Neural progenitor cell (in vitro differentiated cells): Measurements from ENCODE around the gene MAMDC4. TPM values are rescaled to one million over a fixed set of nuclear protein-coding genes. Genes with fewer than 3 reads are reported as not detected.

Source experiments
- DNase-seq: peaks from one replicate; pipeline ENCODE4 v3.0.0-alpha.2; 2016; ENCODE audit warnings: low spot score
- H2AFZ ChIP-seq: fragments of 200-600 bp; sonication (generic); replicated peaks from 2 replicates; pipeline ENCODE4 v1.6.1; 2016; ENCODE audit warnings: antibody characterized with exemption
- H3F3A ChIP-seq: fragments of 200-600 bp; sonication (generic); 2 replicates; pipeline ENCODE4 v1.6.1; 2016; ENCODE audit warnings: antibody characterized with exemption, low read depth
- H3K27ac ChIP-seq: fragments of 200-600 bp; sonication (generic); 2 replicates; pipeline ENCODE4 v1.5.1; 2016; ENCODE audit warnings: mild to moderate bottlenecking
- H3K27me3 ChIP-seq: fragments of 200-600 bp; sonication (generic); 2 replicates; pipeline ENCODE4 v1.6.1; 2016; ENCODE audit warnings: mild to moderate bottlenecking, moderate library complexity
- H3K36me3 ChIP-seq: fragments of 200-600 bp; sonication (generic); 2 replicates; pipeline ENCODE4 v1.5.1; 2016
- H3K4me1 ChIP-seq: fragments of 200-600 bp; sonication (generic); 2 replicates; pipeline ENCODE4 v1.6.1; 2016; ENCODE audit warnings: mixed run types
- H3K4me2 ChIP-seq: fragments of 200-600 bp; sonication (generic); 2 replicates; pipeline ENCODE4 v1.6.1; 2016
- H3K4me3 ChIP-seq: fragments of 200-600 bp; sonication (generic); 2 replicates; pipeline ENCODE4 v1.5.1; 2016
- H3K79me2 ChIP-seq: fragments of 200-600 bp; sonication (generic); 2 replicates; pipeline ENCODE4 v1.6.1; 2016; ENCODE audit warnings: low read depth
- H3K9ac ChIP-seq: fragments of 200-600 bp; sonication (generic); 2 replicates; pipeline ENCODE4 v1.6.1; 2016
- H3K9me3 ChIP-seq: fragments of 200-600 bp; sonication (generic); 2 replicates; pipeline ENCODE4 v1.5.1; 2016; ENCODE audit warnings: low read depth
- H4K20me1 ChIP-seq: fragments of 200-600 bp; sonication (generic); 2 replicates; pipeline ENCODE4 v1.6.1; 2016; ENCODE audit warnings: low read depth
- H3K27ac Mint-ChIP-seq: 3 replicates; pipeline ENCODE4 v1.8.0; 2021; ENCODE audit warnings: mixed read lengths
- H3K27me3 Mint-ChIP-seq: 2 replicates; pipeline ENCODE4 v1.8.0; 2022; ENCODE audit warnings: low read depth, mild to moderate bottlenecking, inconsistent platforms, moderate library complexity, mixed read lengths; ENCODE audit not compliant: insufficient read depth
- H3K36me3 Mint-ChIP-seq: 3 replicates; pipeline ENCODE4 v1.8.0; 2021; ENCODE audit warnings: mixed read lengths
- H3K4me1 Mint-ChIP-seq: 3 replicates; pipeline ENCODE4 v1.8.0; 2021; ENCODE audit warnings: mixed read lengths
- H3K4me3 Mint-ChIP-seq: 3 replicates; pipeline ENCODE4 v1.8.0; 2021; ENCODE audit warnings: mild to moderate bottlenecking, moderate library complexity, mixed read lengths
- H3K9me3 Mint-ChIP-seq: 3 replicates; pipeline ENCODE4 v1.8.0; 2020; ENCODE audit warnings: mixed read lengths
- CTCF ChIP-seq: fragments of 200-600 bp; sonication (generic); IDR thresholded peaks from 2 replicates; pipeline ENCODE4 v1.5.1; 2017; ENCODE audit warnings: antibody characterized with exemption, mild to moderate bottlenecking
- EZH2 ChIP-seq: fragments of 200-600 bp; sonication (generic); IDR thresholded peaks from 2 replicates; pipeline ENCODE4 v1.6.1; 2017; ENCODE audit warnings: antibody characterized with exemption, mild to moderate bottlenecking, moderate library complexity
- EZH2phosphoT487 ChIP-seq: fragments of 200-600 bp; sonication (generic); IDR thresholded peaks from 2 replicates; pipeline ENCODE4 v1.6.1; 2017; ENCODE audit warnings: antibody characterized with exemption
- total RNA-seq: library from RNA; depleted of rRNA; stranded (reverse); fragments of >200 nt; gene quantifications from 2 replicates; pipeline ENCODE4 v1.2.3, GENCODE V29; 2015; ENCODE audit warnings: low replicate concordance

The MAMDC4 gene
- total RNA-seq, 1 donor from 2014 or later, result 2.6 TPM

DNA sequence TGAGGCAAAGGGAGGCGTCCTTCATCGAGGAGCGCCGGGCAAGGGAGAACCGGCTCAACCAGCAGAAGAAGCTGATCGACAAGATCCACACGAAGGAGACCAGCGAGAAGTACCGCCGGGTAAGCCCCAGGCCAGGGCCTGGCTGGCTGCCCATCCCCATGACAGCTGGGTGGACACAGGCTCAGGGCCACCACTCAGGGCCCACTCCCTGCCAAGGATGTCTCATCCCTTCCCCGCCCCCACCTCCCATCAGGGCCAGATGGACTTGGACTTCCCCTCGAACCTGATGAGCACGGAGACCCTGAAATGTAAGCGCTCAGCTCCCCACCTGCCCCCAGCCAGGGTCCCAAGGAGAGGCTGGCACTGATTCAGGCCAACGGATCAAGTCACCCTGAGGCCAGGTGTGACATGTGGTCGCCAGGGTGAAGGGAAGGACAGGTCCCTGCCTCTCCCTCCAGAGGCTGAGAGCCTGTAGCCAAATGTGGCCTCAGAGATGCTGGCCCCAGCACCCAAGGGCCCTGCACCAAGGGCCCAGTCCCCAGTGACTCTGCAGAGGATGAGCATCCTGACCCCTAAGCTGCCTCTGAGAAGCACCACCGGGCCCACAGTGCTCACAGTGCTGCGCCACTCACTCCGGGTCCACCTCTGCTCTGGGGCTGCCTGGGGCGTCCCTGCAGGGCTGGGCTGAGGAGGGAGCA, 47.5 kb upstream of the MAMDC4 start:
- Histone ChIP-seq H3K27ac (no peak overlapping the region), H3K9me3 (no peaks in the 10 kb centered on the region), H3K4me3 (no peak overlapping the region), H3K36me3 (peaks cover 2% of the 10 kb centered on the region), H3K4me1 (peaks cover 23% of the 10 kb centered on the region), H3K27me3 (peaks cover 8% of the 10 kb centered on the region), H4K20me1 (peaks cover 12% of the 10 kb centered on the region), H2AFZ (no peak overlapping the region), H3K9ac (no peak overlapping the region), H3F3A (peaks cover 21% of the 10 kb centered on the region), H3K4me2 (no peak overlapping the region), H3K79me2 (peaks cover 18% of the 10 kb centered on the region)
- H3K4me1 Mint-ChIP-seq, result peaks cover 39% of the 10 kb centered on the region
- peaks cover 16% of the 10 kb centered on the region for H3K27me3 Mint-ChIP-seq
- no peak overlapping the region for H3K4me3 Mint-ChIP-seq
- peaks cover 2% of the 10 kb centered on the region for H3K9me3 Mint-ChIP-seq
- no peak overlapping the region for H3K27ac Mint-ChIP-seq
- DNase-seq, result no peak
- TF ChIP-seq CTCF (no peak), EZH2 (no peak), EZH2phosphoT487 (no peak)
- H3K36me3 Mint-ChIP-seq, result peaks cover 6% of the 10 kb centered on the region

GRCh38 chr9:136805207-136805740, 46.9 kb upstream of the MAMDC4 start:
- peaks cover 42% of the 10 kb centered on the region for H3K4me1 Mint-ChIP-seq
- Histone ChIP-seq H3K4me3 (no peak overlapping the region), H3K79me2 (peaks cover 24% of the 10 kb centered on the region), H3F3A (peaks cover 18% of the 10 kb centered on the region), H3K4me2 (no peak overlapping the region), H3K27me3 (peaks cover 5% of the 10 kb centered on the region), H3K36me3 (peaks cover 3% of the 10 kb centered on the region), H4K20me1 (peaks cover 19% of the 10 kb centered on the region), H3K9me3 (no peaks in the 10 kb centered on the region), H3K27ac (no peak overlapping the region), H2AFZ (no peak overlapping the region), H3K4me1 (peaks cover 27% of the 10 kb centered on the region), H3K9ac (no peak overlapping the region)
- TF ChIP-seq EZH2 (no peak), CTCF (no peak), EZH2phosphoT487 (no peak)
- peak overlapping the region; percentile 60 for H3K27ac Mint-ChIP-seq
- H3K4me3 Mint-ChIP-seq, result peak overlapping the region; percentile 73
- peaks cover 11% of the 10 kb centered on the region for H3K36me3 Mint-ChIP-seq
- H3K9me3 Mint-ChIP-seq, result peaks cover 2% of the 10 kb centered on the region
- no peak for DNase-seq
- H3K27me3 Mint-ChIP-seq, result peaks cover 16% of the 10 kb centered on the region

GRCh38 chr9:136806067-136806466, 46.1 kb upstream of the MAMDC4 start:
- peaks cover 29% of the 10 kb centered on the region for H3K4me1 ChIP-seq
- TF ChIP-seq EZH2 (no peak), EZH2phosphoT487 (no peak), CTCF (no peak)
- peaks cover 32% of the 10 kb centered on the region for H3K79me2 ChIP-seq
- H3K4me3 Mint-ChIP-seq, result peak overlapping the region; percentile 91
- H3K4me1 Mint-ChIP-seq, result peaks cover 40% of the 10 kb centered on the region
- peaks cover 3% of the 10 kb centered on the region for H3K36me3 ChIP-seq
- H3K9me3 ChIP-seq, result no peaks in the 10 kb centered on the region
- H3K27ac Mint-ChIP-seq, result no peak overlapping the region
- H3K27me3 ChIP-seq, result peaks cover 5% of the 10 kb centered on the region
- H3K36me3 Mint-ChIP-seq, result peaks cover 15% of the 10 kb centered on the region
- H3K4me2 ChIP-seq, result no peak overlapping the region
- peaks cover 16% of the 10 kb centered on the region for H3K27me3 Mint-ChIP-seq
- no peak for DNase-seq
- peaks cover 27% of the 10 kb centered on the region for H4K20me1 ChIP-seq
- H3F3A ChIP-seq, result peaks cover 11% of the 10 kb centered on the region
- H3K4me3 ChIP-seq, result no peak overlapping the region
- H3K9ac ChIP-seq, result no peak overlapping the region
- no peak overlapping the region for H2AFZ ChIP-seq
- H3K9me3 Mint-ChIP-seq, result peaks cover 2% of the 10 kb centered on the region
- no peak overlapping the region for H3K27ac ChIP-seq
